ENCODE measurements around the gene PIK3R3. TPM values are rescaled to one million over a fixed set of nuclear protein-coding genes. Genes with fewer than 3 reads are reported as not detected.

Gene PIK3R3
- total RNA-seq, 4 donors from 2014 or later: 3.0 to 5.9 (median 4.7) TPM

- peaks cover 0 to 4% (median 0%) of the 10 kb centered on the region in 4 donors for H3K4me1 ChIP-seq
- H3K9me3 ChIP-seq: no peaks in the 10 kb centered on the region
- H3K27ac ChIP-seq: no peak overlapping the region
- in situ Hi-C loops (cut with MboI; ENCODE audit: low pct_ligation_motif_present in 1 of 4, low pct_unique_long_range_greater_than_20kb in 1 of 4, low sequenced_read_pairs in 3 of 4) (no loop called here), intact Hi-C loops (cut with DNase I; ENCODE audit: low total_unique reads) (no loop called here)
- no peak overlapping the region for H3K4me3 ChIP-seq
- TF ChIP-seq CTCF (IDR thresholded peaks at IDR 0.05) (no peak), EP300 (IDR thresholded peaks at IDR 0.05; ENCODE audit: low read depth) (no peak), POLR2AphosphoS5 (IDR thresholded peaks at IDR 0.05) (no peak), POLR2A (IDR thresholded peaks at IDR 0.05) (no peak)
- H3K27me3 ChIP-seq: no peaks in the 10 kb centered on the region
- no peaks in the 10 kb centered on the region for H3K36me3 ChIP-seq
- DNase-seq: no peak
These were observed 67.0 kb downstream of the PIK3R3 start for GRCh38 chr1:46065405-46065804.

DNA sequence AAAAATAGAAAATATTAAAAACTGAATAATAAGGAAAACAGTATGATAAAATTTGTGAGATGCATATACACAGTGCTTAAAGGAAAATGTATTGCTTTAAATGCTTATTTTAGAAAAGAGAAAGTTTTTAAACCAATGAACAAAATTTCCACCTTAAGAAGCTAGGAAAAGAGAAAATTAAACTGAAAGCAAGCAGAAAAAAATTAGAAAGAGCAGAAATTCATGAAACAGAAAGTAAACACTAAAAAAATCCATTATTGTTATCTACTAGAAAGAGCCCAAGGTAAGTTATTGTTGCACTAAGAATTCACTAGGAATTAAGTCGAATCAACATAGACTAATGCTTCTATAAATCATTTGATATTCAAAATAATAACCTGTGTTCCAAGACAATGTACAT lies 67.7 kb downstream of the PIK3R3 start:
- Histone ChIP-seq H3K36me3 (no peaks in the 10 kb centered on the region), H3K4me1 (peaks cover 0 to 4% (median 0%) of the 10 kb centered on the region in 4 donors), H3K27me3 (no peaks in the 10 kb centered on the region), H3K4me3 (no peak overlapping the region), H3K9me3 (no peaks in the 10 kb centered on the region), H3K27ac (no peak overlapping the region)
- no peak for DNase-seq
- TF ChIP-seq EP300 (IDR thresholded peaks at IDR 0.05; ENCODE audit: low read depth): no peak
- no peak for TF ChIP-seq CTCF (IDR thresholded peaks at IDR 0.05)
- no peak for TF ChIP-seq POLR2AphosphoS5 (IDR thresholded peaks at IDR 0.05)
- no peak for TF ChIP-seq POLR2A (IDR thresholded peaks at IDR 0.05)
- 90 to 100% methylated on average over 1 of the region's 1 CpG for WGBS, 2 donors (ENCODE audit: low coverage in 1 of 2)
- in situ Hi-C loops (cut with MboI; ENCODE audit: low pct_ligation_motif_present in 1 of 4, low pct_unique_long_range_greater_than_20kb in 1 of 4, low sequenced_read_pairs in 3 of 4): no loop called here
- intact Hi-C loops (cut with DNase I; ENCODE audit: low total_unique reads): no loop called here

DNA sequence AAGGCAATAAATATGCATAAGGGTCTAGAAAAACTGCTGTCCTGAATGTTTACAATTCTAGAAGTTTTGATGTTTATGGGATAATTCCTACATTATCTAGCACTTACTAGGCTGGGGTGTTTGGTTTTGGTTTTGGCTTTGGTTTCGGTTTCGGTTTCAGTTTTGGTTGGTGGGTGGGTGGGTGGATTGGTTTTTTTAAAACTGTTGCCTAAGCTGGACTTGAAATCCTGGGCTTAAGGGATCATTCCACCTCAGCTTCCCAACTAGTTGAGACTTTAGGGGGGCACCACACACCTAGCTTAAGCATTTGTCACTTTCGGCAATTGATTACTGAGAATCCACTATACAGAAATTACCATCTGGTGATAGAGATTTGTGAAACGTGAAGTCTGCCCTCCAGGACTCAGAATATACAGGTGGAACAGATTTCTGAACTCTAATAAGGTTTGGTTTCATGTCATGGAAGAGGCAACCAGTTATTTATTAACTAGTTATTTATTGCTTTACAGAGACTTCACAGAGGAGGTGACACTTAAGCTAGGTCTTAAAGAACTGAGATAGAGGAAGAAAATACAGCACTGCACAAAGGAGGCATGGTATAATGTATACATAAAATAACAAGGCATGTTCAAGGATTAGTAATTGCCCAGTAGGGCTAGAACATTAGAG lies 69.6 kb downstream of the PIK3R3 start:
- no peak for TF ChIP-seq CTCF (IDR thresholded peaks at IDR 0.05)
- TF ChIP-seq POLR2AphosphoS5 (IDR thresholded peaks at IDR 0.05): no peak
- TF ChIP-seq POLR2A (IDR thresholded peaks at IDR 0.05): no peak
- TF ChIP-seq EP300 (IDR thresholded peaks at IDR 0.05; ENCODE audit: low read depth): no peak
- no peak overlapping the region for H3K27ac ChIP-seq
- intact Hi-C loops (cut with DNase I; ENCODE audit: low total_unique reads): no loop called here
- H3K27me3 ChIP-seq: no peaks in the 10 kb centered on the region
- H3K9me3 ChIP-seq: no peaks in the 10 kb centered on the region
- peaks cover 0 to 4% (median 0%) of the 10 kb centered on the region in 4 donors for H3K4me1 ChIP-seq
- WGBS, 2 donors (ENCODE audit: low coverage in 1 of 2): 67 to 83% methylated on average over 4 of the region's 4 CpGs
- no peak overlapping the region for H3K4me3 ChIP-seq
- DNase-seq: peak; percentile 20
- no peaks in the 10 kb centered on the region for H3K36me3 ChIP-seq
- in situ Hi-C loops (cut with MboI; ENCODE audit: low pct_ligation_motif_present in 1 of 4, low pct_unique_long_range_greater_than_20kb in 1 of 4, low sequenced_read_pairs in 3 of 4): no loop called here

DNA sequence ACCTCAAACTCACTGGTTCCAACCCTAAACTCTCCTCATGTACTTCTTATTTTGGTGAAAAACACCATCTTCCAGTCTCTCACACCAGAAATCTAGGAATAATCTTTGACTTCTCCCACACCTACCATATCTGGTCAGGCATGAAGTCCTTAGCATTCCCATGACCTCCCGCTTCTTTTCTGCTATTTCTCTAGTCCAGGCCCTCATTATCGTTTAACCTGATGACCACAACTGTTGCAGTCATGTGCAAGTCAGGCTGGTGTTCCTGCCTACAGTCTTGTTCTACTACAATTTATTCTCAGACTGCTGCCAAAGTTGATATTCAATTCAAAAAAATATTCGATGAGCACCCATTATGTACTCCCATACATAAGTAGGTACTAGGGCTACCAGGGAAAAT lies 71.3 kb downstream of the PIK3R3 start:
- H3K4me3 ChIP-seq: no peak overlapping the region
- no peaks in the 10 kb centered on the region for H3K9me3 ChIP-seq
- intact Hi-C loops (cut with DNase I; ENCODE audit: low total_unique reads) (no loop called here), in situ Hi-C loops (cut with MboI; ENCODE audit: low pct_ligation_motif_present in 1 of 4, low pct_unique_long_range_greater_than_20kb in 1 of 4, low sequenced_read_pairs in 3 of 4) (no loop called here)
- no peak for DNase-seq
- 40 to 67% methylated on average over 2 to 3 of the region's 3 CpGs for WGBS, 2 donors (ENCODE audit: low coverage in 1 of 2)
- H3K27me3 ChIP-seq: no peaks in the 10 kb centered on the region
- no peak overlapping the region for H3K27ac ChIP-seq
- peaks cover 0 to 4% (median 0%) of the 10 kb centered on the region in 4 donors for H3K4me1 ChIP-seq
- TF ChIP-seq CTCF (IDR thresholded peaks at IDR 0.05) (no peak), POLR2AphosphoS5 (IDR thresholded peaks at IDR 0.05) (no peak), POLR2A (IDR thresholded peaks at IDR 0.05) (no peak), EP300 (IDR thresholded peaks at IDR 0.05; ENCODE audit: low read depth) (no peak)
- H3K36me3 ChIP-seq: no peaks in the 10 kb centered on the region
